HL-60 (cell line): ENCODE data around the gene NCEH1.

Experiments
- GABPA ChIP-seq: IDR thresholded peaks from 2 replicates; pipeline ENCODE4 v1.6.1; 2012; ENCODE audit warnings: low read depth
- POLR2AphosphoS5 ChIP-seq: IDR thresholded peaks from 2 replicates; pipeline ENCODE4 v1.6.1; 2012; ENCODE audit warnings: low read depth
- SPI1 ChIP-seq: IDR thresholded peaks from 2 replicates; pipeline ENCODE4 v1.6.1; 2012; ENCODE audit warnings: low read depth, mild to moderate bottlenecking, borderline replicate concordance
- TF ChIP-seq, protein P1 (sequence below): IDR thresholded peaks from one replicate; pipeline ENCODE4 v1.5.1; 2011; ENCODE audit warnings: low read length, control low read depth, inconsistent platforms; ENCODE audit not compliant: insufficient read depth
- TF ChIP-seq, protein P2 (sequence below): IDR thresholded peaks from 2 replicates; pipeline ENCODE4 v1.6.1; 2012; ENCODE audit warnings: low read depth; ENCODE audit not compliant: insufficient replicate concordance

DNA sequence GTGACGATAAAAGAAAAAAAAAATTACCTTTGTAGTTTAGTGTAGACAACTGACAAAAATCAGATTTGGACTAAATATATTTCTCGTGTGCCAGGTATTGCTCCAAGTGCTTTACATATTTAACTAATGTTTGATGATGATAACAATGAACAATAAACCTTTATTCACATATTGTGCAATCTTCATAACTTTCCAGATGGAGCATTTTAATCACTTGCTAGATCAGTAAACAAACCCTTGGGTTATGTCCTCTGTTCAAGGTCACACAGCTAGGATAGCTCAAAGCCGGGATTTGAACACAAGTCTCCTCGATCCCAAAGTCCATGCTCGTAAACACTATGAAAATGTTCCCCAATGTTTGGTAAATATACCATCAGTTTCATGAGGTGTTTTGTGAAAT is 14.5 kb downstream of the NCEH1 start:
- TF ChIP-seq, protein P1, sequence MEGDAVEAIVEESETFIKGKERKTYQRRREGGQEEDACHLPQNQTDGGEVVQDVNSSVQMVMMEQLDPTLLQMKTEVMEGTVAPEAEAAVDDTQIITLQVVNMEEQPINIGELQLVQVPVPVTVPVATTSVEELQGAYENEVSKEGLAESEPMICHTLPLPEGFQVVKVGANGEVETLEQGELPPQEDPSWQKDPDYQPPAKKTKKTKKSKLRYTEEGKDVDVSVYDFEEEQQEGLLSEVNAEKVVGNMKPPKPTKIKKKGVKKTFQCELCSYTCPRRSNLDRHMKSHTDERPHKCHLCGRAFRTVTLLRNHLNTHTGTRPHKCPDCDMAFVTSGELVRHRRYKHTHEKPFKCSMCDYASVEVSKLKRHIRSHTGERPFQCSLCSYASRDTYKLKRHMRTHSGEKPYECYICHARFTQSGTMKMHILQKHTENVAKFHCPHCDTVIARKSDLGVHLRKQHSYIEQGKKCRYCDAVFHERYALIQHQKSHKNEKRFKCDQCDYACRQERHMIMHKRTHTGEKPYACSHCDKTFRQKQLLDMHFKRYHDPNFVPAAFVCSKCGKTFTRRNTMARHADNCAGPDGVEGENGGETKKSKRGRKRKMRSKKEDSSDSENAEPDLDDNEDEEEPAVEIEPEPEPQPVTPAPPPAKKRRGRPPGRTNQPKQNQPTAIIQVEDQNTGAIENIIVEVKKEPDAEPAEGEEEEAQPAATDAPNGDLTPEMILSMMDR, result no peak
- no peak for TF ChIP-seq POLR2AphosphoS5
- TF ChIP-seq, protein P2, sequence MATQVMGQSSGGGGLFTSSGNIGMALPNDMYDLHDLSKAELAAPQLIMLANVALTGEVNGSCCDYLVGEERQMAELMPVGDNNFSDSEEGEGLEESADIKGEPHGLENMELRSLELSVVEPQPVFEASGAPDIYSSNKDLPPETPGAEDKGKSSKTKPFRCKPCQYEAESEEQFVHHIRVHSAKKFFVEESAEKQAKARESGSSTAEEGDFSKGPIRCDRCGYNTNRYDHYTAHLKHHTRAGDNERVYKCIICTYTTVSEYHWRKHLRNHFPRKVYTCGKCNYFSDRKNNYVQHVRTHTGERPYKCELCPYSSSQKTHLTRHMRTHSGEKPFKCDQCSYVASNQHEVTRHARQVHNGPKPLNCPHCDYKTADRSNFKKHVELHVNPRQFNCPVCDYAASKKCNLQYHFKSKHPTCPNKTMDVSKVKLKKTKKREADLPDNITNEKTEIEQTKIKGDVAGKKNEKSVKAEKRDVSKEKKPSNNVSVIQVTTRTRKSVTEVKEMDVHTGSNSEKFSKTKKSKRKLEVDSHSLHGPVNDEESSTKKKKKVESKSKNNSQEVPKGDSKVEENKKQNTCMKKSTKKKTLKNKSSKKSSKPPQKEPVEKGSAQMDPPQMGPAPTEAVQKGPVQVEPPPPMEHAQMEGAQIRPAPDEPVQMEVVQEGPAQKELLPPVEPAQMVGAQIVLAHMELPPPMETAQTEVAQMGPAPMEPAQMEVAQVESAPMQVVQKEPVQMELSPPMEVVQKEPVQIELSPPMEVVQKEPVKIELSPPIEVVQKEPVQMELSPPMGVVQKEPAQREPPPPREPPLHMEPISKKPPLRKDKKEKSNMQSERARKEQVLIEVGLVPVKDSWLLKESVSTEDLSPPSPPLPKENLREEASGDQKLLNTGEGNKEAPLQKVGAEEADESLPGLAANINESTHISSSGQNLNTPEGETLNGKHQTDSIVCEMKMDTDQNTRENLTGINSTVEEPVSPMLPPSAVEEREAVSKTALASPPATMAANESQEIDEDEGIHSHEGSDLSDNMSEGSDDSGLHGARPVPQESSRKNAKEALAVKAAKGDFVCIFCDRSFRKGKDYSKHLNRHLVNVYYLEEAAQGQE, result no peak
- TF ChIP-seq SPI1, result no peak
- no peak for TF ChIP-seq GABPA
